ENCODE results near the gene GRB10.

GRB10 gene

DNA sequence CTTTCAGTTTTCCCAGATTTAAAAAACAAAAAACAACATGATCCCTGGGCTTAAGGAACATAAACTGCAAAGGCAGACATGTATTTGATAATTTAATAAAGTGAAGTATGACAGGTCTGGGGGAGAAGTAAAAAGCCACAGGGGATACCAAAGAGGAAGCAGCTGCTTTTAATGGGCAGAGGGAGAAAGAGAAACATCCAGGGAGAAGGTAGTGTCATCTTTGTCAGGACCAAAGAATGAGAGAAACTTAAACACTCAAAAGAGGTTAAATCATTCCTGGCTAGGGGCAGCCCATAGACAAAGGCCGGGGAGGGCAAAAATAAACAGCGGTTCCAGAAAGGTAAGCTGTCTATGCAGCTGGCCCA, 94.5 kb downstream of the GRB10 start:
- no peaks in the 10 kb centered on the region for H3K36me3 Mint-ChIP-seq
- no peaks in the 10 kb centered on the region for H3K9me3 Mint-ChIP-seq
- H3K27ac Mint-ChIP-seq = no peak overlapping the region
- H3K4me1 Mint-ChIP-seq = no peaks in the 10 kb centered on the region
- no peak overlapping the region for H3K4me3 Mint-ChIP-seq
- no peaks in the 10 kb centered on the region for H3K27me3 Mint-ChIP-seq

DNA sequence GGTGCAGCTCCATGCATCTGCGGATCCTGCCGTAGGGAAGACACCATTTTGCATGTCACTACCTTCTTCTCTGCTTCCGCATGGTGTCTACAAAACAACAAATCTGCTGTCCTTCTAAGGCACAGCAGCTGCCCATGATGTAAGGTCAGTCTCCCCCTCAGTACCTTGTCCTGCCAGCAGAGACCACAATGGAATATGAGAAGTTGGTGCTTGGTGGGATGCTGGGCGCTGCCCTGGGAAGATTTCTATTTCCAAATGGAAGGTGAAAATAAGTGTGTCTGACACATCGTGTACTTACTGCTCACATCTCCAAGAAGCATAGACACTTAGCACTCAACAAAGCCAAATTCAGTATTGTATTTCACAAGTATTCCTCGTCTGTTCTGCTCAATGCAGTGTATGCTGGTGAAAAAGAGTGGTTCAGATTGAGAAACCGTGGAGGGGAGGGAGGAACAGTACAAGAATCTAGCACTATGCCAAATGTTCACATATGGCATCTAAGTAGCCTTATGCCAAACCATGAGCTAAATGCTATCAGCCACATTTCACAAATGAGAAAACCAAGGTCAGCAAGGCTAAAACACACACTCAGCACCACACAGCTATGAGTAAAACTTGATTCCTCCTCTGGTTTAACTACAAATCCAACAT, 95.0 kb downstream of the GRB10 start:
- Mint-ChIP-seq H3K9me3 (no peaks in the 10 kb centered on the region), H3K36me3 (no peaks in the 10 kb centered on the region), H3K27ac (no peak overlapping the region), H3K27me3 (no peaks in the 10 kb centered on the region), H3K4me1 (no peaks in the 10 kb centered on the region), H3K4me3 (no peak overlapping the region)

DNA sequence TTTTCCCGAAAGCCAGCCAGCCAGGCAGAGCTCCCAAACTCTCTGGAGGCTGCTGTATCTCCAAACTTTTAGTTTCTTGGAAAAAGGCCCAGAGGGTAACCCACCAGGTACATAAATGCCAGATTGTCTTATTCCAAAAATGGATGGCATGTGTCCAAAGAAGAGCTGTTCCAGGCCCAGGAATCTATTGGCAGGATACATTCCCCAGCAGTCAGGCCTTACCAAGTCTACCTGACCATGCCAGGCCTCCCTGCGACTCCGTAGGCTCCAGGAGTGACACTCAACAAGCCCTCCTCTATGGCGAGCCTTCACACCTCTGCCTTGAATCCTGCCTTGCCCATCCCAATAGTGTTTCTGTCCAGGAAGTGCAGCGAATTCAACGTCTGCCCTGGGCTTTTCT, 95.6 kb downstream of the GRB10 start:
- H3K27ac Mint-ChIP-seq = no peak overlapping the region
- no peaks in the 10 kb centered on the region for H3K27me3 Mint-ChIP-seq
- no peaks in the 10 kb centered on the region for H3K36me3 Mint-ChIP-seq
- no peaks in the 10 kb centered on the region for H3K9me3 Mint-ChIP-seq
- no peaks in the 10 kb centered on the region for H3K4me1 Mint-ChIP-seq
- no peak overlapping the region for H3K4me3 Mint-ChIP-seq

DNA sequence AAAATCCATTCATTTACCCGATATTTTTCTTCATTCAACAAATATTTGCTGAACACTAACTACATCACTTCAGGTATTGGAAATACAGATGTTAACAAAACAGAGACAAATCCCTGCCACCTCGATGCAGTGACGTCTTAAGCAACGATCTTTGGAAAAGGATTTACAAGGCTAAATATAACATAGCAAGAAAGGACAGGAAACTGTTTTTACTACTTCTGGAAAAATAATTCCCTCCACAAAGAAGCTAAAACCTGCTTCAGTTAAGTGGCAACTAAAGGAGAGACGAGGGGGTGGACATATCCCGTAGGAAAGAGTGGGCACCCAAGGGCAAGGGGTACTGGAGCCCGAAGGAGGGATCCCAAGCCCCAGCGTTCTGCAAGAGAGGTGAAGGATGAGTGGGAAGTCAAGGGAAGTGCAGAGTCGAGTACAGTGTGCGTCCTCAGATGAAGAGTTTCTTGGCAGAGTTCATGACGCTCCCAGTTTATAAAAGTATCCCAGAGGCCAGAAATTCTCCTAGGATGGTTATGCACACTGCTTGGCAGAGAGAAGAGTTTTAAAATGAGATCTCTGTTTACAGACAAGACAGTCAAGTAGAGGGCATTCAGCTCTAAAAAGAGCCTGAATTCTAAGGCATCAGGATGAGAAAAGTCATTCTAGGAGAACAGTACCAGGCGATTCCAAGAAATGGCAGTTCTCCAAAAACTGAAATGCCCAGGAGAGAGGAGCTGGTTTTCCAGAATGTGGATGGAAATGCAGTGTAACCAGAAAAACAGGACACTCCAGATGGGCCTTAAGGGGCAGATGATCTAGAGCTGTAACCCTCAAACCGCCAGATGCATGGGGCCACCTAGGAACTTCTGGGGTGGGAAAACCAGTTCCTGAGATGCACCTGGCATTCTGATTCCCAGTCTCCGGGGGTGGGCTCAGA, 97.3 kb downstream of the GRB10 start:
- H3K4me1 Mint-ChIP-seq = no peaks in the 10 kb centered on the region
- no peaks in the 10 kb centered on the region for H3K9me3 Mint-ChIP-seq
- H3K4me3 Mint-ChIP-seq = no peak overlapping the region
- no peaks in the 10 kb centered on the region for H3K36me3 Mint-ChIP-seq
- H3K27ac Mint-ChIP-seq = no peak overlapping the region
- no peaks in the 10 kb centered on the region for H3K27me3 Mint-ChIP-seq

DNA sequence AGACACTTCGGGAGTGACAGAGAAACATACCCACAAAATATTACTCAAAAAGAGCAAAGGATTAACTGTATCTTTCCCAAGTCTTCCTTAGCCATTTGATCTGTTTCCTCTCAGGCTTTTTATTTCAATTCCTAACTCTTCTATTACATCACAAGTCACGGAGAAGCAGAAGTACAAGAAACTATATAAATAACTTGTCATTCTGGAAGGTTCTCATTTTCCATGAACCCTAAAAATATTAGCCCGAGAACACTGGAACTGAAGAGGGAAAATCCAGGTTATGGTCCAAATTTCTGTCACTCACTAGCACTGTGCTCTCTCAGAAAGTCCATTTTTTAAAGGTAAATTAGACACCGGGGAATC, 98.0 kb downstream of the GRB10 start:
- Mint-ChIP-seq H3K27ac (no peak overlapping the region), H3K27me3 (no peaks in the 10 kb centered on the region), H3K4me1 (no peaks in the 10 kb centered on the region), H3K9me3 (no peaks in the 10 kb centered on the region), H3K4me3 (no peak overlapping the region), H3K36me3 (no peaks in the 10 kb centered on the region)

DNA sequence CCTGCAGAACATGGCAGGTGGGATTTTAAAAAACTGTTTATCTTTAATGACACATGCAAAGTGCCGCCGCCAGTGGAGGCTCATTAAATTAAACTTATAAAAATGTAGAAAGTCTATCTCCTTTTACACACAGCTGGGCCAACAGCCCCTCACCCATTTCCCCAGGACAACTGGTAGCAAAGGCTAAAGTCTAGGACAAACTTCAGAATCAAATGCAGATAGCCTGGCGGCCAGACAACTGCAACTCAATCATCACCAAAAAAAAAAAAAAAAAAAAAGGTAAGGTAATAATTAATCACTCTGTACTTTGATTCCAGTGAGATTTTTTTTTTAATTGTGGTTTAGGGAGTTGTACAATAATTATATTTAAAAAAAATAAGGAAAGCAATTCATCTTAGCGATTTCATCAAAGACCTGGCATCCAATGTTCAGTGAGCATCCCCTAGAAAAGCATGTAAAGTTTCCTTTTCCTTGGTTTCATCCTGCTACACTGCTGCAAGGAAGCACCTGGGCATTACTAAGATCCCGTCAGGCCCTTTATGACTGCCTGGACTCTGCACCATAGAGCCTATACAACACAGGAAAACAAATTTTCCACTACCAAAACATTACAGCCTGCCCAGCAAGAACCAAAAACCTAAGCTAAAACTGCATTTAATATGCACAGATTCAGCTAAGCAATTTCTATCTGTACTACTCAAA, 98.5 kb downstream of the GRB10 start:
- Mint-ChIP-seq H3K4me3 (no peak overlapping the region), H3K27me3 (no peaks in the 10 kb centered on the region), H3K27ac (no peak overlapping the region), H3K36me3 (no peaks in the 10 kb centered on the region), H3K9me3 (no peaks in the 10 kb centered on the region), H3K4me1 (no peaks in the 10 kb centered on the region)

DNA sequence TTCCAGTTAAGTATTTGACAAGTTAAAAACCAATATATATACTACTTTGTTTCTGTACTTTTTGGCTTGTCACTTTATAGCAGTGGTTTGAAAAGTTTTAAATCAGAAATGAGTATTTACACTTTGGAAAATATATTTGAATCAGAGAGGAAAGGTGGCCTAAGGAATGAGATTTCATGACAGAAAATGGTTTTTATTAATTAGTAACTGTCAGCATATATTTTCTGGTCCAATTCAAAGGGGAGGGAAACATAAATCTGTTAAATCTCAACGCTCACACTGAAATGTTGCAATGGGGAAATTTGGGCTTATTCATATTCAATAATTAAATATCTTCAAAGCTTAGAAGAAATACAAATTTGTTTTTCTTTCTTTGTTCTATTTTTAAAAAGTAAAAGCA, 100.1 kb downstream of the GRB10 start:
- H3K4me1 Mint-ChIP-seq = no peaks in the 10 kb centered on the region
- H3K9me3 Mint-ChIP-seq = no peaks in the 10 kb centered on the region
- no peaks in the 10 kb centered on the region for H3K36me3 Mint-ChIP-seq
- no peak overlapping the region for H3K27ac Mint-ChIP-seq
- H3K4me3 Mint-ChIP-seq = no peak overlapping the region
- no peaks in the 10 kb centered on the region for H3K27me3 Mint-ChIP-seq

DNA sequence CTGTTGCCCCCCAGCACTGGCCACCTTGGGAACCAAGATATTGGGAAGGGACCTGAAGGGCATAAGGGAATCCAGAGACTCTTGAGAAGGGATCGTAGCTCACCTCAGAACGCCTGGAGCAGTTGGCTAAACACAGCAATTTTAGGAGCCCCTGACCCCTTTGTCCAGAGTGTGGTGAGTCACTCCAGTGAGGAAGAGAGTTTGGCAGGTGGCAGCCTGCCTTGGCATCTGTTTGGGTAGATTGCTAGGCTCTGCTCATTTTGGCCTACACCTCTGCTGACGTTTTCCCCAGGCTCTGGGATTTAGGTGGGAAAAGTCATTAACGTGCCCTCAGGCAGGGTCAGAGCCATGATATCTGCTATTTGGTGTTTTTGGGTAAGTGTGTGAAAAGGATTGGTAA, 100.6 kb downstream of the GRB10 start:
- H3K36me3 Mint-ChIP-seq = no peaks in the 10 kb centered on the region
- H3K27ac Mint-ChIP-seq = no peak overlapping the region
- H3K4me3 Mint-ChIP-seq = no peak overlapping the region
- H3K4me1 Mint-ChIP-seq = no peaks in the 10 kb centered on the region
- no peaks in the 10 kb centered on the region for H3K9me3 Mint-ChIP-seq
- H3K27me3 Mint-ChIP-seq = no peaks in the 10 kb centered on the region

DNA sequence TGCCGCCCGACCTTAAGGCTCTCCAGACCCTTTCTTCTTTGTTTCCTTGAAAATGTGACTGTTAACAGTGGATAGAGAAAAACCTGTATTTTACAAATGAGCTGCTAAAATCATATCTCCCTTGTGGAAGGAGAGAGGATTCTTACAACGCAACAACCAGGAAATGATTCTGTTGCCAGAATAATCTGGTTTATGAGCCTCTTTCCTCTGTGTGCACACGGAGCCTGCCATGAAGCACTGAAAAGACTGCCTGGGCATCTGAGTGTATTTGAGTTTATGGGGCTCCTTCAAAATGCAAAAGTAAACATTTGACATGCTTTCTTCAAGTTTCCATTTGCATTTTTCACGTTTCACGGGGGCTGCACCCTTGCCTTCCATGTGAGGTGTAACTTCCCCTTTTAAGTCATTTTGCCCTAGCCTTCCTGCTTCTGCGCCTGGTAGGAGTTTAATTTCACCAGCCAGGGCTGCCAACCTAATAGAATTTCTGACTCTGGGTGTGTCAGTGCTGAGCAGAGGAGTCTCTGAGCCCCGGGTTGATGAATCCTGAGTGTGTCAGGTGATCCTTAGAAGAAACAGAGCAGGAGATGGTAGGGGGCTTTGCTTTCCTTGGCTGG, 101.2 kb downstream of the GRB10 start:
- H3K9me3 Mint-ChIP-seq = no peaks in the 10 kb centered on the region
- H3K27me3 Mint-ChIP-seq = no peaks in the 10 kb centered on the region
- H3K27ac Mint-ChIP-seq = no peak overlapping the region
- no peaks in the 10 kb centered on the region for H3K4me1 Mint-ChIP-seq
- H3K36me3 Mint-ChIP-seq = no peaks in the 10 kb centered on the region
- no peak overlapping the region for H3K4me3 Mint-ChIP-seq

DNA sequence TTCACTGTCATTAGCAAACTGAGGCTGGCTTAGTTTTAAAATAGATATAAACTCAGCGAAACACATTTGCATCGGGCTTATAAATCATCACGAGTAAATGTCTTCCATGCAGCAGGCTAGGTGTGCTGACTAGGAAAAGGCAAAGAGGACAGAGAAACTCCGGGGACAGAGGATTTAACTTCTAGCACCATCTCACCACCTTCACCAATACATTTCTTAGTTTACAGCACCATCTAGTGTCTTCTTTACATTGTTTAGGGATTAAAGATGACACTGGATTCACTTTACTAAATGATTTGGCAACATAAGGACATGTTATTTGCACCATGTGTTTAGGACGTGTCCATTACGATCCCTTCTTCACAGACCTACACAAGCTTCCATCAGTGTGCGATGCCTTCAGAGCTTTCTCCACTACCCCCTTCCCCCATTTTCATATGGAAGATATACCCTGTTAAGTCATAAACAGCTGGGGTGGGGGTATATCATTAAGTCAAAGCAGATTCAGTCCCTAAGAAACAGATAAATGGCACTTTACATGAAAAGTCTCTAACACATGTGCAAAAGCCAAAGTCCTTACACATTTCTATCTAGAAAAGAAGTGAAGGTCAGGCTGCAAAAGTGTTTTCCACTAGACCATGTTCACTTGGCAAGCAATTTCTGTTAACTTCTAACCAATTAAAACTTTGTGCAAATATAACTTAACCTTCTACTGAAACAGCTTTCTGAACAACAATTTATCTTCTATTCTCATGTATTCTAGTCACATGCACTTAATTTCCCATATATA, 103.3 kb downstream of the GRB10 start:
- no peak overlapping the region for H3K27ac Mint-ChIP-seq
- no peaks in the 10 kb centered on the region for H3K4me1 Mint-ChIP-seq
- H3K4me3 Mint-ChIP-seq = no peak overlapping the region
- no peaks in the 10 kb centered on the region for H3K9me3 Mint-ChIP-seq
- H3K36me3 Mint-ChIP-seq = no peaks in the 10 kb centered on the region
- no peaks in the 10 kb centered on the region for H3K27me3 Mint-ChIP-seq

DNA sequence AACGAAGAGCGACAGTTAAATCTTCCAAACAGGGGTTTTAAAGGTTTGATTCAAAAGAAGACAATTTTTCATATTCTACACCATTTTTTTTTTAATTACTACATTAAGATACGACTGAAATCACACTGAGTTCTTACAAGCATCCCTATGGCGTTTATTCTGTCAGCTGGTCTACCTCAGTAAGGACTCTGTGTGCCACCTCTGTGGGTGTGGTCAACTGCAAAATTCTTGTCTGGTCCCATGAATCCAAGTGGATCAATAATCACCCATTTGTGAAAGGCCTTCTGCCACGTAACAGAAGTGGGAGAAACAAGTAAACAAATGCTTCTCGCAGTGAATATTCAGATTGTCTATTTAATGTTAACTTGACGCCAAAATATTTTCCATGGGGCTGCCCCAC, 104.1 kb downstream of the GRB10 start:
- Mint-ChIP-seq H3K36me3 (no peaks in the 10 kb centered on the region), H3K27me3 (no peaks in the 10 kb centered on the region), H3K27ac (no peak overlapping the region), H3K4me1 (no peaks in the 10 kb centered on the region), H3K9me3 (no peaks in the 10 kb centered on the region), H3K4me3 (no peak overlapping the region)

DNA sequence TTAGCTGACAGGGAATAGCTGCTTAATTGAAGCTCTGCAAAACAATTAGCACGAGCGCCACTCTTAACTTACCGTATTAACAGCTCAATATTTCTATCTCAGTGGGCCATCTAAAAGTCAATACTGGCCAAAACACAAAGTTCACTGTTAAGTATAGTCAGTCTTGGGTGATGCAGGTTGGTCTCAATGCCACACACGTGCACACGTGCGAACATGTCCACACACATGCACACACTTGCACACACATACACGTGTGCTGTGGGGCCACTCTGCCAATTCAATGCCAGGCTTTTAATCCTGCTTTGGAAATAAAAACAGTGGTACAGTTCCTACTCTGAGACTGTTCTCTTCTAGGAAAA, 105.1 kb downstream of the GRB10 start:
- H3K27me3 Mint-ChIP-seq = no peaks in the 10 kb centered on the region
- no peaks in the 10 kb centered on the region for H3K36me3 Mint-ChIP-seq
- no peaks in the 10 kb centered on the region for H3K9me3 Mint-ChIP-seq
- no peak overlapping the region for H3K27ac Mint-ChIP-seq
- H3K4me3 Mint-ChIP-seq = no peak overlapping the region
- H3K4me1 Mint-ChIP-seq = no peaks in the 10 kb centered on the region

DNA sequence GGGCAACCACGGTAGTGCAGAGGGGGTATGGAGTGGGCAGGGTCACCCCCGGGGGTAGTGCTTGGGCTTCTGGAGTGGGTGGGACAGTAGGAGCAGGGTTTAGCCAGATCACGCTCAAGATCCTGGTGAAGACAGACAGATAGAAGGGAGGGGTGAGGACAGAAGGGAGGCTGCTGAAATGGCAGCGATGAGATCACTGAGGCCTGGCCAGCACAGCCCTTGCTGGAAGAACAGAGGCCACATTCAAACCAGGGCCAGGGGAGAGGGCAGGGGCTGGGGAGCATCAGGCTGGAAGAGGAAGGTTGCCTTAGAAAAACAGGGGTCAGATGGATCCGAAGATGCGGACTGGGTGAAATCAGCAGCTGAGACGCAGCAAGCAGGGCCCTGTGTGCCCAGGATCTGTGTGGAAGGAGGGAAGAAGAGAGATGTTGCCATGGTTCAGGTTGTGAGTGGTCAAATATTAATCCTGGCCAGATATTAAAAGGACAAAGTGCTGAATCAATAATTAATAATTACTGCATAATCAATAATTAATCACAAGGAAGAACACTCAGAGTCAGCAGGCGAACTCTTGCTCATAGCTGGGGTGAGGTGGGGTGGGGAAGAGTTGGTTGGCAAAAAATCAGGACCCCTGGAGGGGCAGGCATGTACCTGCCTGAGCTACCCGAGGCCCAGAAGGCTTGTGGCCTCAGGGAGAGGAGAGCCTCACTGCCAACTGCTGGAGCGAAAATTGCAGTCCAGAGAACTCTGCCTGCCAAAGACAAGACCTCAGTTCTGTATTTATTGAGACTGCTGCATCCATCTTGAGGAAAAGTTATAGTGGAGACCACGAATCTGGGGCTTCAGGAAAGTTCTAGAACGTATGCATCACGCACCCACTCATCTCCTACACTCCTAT, 105.7 kb downstream of the GRB10 start:
- no peak overlapping the region for H3K27ac Mint-ChIP-seq
- H3K27me3 Mint-ChIP-seq = no peaks in the 10 kb centered on the region
- H3K9me3 Mint-ChIP-seq = no peaks in the 10 kb centered on the region
- H3K36me3 Mint-ChIP-seq = no peaks in the 10 kb centered on the region
- H3K4me3 Mint-ChIP-seq = no peak overlapping the region
- H3K4me1 Mint-ChIP-seq = no peaks in the 10 kb centered on the region

DNA sequence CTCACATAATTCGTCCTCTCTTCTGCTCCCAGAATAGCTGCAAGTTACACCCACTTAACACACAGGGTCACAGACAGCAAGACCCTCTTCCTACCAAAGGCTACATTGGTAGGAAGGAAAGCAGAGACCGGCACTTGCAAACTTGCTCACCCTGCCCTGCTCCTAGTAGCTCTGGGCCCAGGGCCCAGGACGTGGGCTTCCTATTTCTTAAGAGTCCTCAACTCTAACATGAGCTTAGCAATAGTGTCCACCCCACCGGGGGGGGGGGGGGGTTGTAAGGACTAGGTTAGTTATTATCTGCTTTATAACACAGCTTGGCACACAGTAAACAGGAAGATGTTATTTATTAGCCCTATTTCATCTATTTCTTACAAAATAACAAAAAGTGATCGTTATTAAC, 106.6 kb downstream of the GRB10 start:
- H3K36me3 Mint-ChIP-seq = no peaks in the 10 kb centered on the region
- H3K4me1 Mint-ChIP-seq = no peaks in the 10 kb centered on the region
- no peaks in the 10 kb centered on the region for H3K9me3 Mint-ChIP-seq
- H3K27ac Mint-ChIP-seq = no peak overlapping the region
- no peaks in the 10 kb centered on the region for H3K27me3 Mint-ChIP-seq
- H3K4me3 Mint-ChIP-seq = no peak overlapping the region

Measured in activated naive CD4-positive, alpha-beta T cell treated with anti-CD3 and anti-CD28 coated beads, Interleukin-2, amount 50 U/mL, for 24 hours (primary cell).